Stomach (tissue), 4 donors: ENCODE data around the gene MAS1L.

ENCODE experiments used
- POLR2A ChIP-seq, 4 donors: fragments of 450-650 bp; IDR thresholded peaks; one replicate each; pipeline ENCODE4 v1.6.1; 2016; ENCODE audit warnings: antibody characterized with exemption in 4 of 4, control low read depth in 2 of 4, mild to moderate bottlenecking in 1 of 4, moderate library complexity in 1 of 4
- POLR2AphosphoS5 ChIP-seq, 3 donors: sonication (generic); formaldehyde crosslinking; IDR thresholded peaks; one replicate each; pipeline ENCODE4 v1.6.1; 2016; ENCODE audit warnings: antibody characterized with exemption in 3 of 3
- TF ChIP-seq, protein P1 (sequence below), 7 experiments: fragments of 450-650 bp in 4 of 7; fragments of 200-600 bp in 3 of 7; sonication (generic) in 3 of 7; IDR thresholded peaks; one replicate each; pipeline ENCODE4 v1.5.1; 2016 to 2019; ENCODE audit warnings: antibody characterized with exemption in 7 of 7, control low read depth in 2 of 7, mild to moderate bottlenecking in 1 of 7

GRCh38 chr6:29466241-29466640 lies 21.5 kb downstream of the MAS1L start:
- TF ChIP-seq, protein P1, sequence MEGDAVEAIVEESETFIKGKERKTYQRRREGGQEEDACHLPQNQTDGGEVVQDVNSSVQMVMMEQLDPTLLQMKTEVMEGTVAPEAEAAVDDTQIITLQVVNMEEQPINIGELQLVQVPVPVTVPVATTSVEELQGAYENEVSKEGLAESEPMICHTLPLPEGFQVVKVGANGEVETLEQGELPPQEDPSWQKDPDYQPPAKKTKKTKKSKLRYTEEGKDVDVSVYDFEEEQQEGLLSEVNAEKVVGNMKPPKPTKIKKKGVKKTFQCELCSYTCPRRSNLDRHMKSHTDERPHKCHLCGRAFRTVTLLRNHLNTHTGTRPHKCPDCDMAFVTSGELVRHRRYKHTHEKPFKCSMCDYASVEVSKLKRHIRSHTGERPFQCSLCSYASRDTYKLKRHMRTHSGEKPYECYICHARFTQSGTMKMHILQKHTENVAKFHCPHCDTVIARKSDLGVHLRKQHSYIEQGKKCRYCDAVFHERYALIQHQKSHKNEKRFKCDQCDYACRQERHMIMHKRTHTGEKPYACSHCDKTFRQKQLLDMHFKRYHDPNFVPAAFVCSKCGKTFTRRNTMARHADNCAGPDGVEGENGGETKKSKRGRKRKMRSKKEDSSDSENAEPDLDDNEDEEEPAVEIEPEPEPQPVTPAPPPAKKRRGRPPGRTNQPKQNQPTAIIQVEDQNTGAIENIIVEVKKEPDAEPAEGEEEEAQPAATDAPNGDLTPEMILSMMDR (IDR thresholded peaks at IDR 0.05) = no peak
- TF ChIP-seq POLR2A (IDR thresholded peaks at IDR 0.05) = no peak
- no peak for TF ChIP-seq POLR2AphosphoS5 (IDR thresholded peaks at IDR 0.05)
